HepG2 (cell line): ENCODE measurements around the gene USP38. TPM values are rescaled to one million over a fixed set of nuclear protein-coding genes. Genes with fewer than 3 reads are reported as not detected.
A peak's percentile ranks its signal among the peaks of the same experiment; 100 is the strongest.

Source experiments
- CBX1 ChIP-seq: IDR thresholded peaks from one replicate; pipeline ENCODE4 v1.6.1; 2016; ENCODE audit warnings: antibody characterized with exemption, low read depth
- MYNN ChIP-seq: sonication (generic); formaldehyde crosslinking; IDR thresholded peaks from 2 replicates; pipeline ENCODE4 v1.4.0; 2020; ENCODE audit warnings: mild to moderate bottlenecking, low read depth, missing genetic modification reagents
- POLR2AphosphoS5 ChIP-seq: IDR thresholded peaks from 2 replicates; pipeline ENCODE4 v1.6.1; 2012; ENCODE audit warnings: low read depth, low read length
- RFXANK ChIP-seq: IDR thresholded peaks from 2 replicates; pipeline ENCODE4 v1.6.1; 2016
- RFXAP ChIP-seq: sonication (generic); formaldehyde crosslinking; IDR thresholded peaks from 2 replicates; pipeline ENCODE4 v1.4.0; 2020; ENCODE audit warnings: missing genetic modification reagents, borderline replicate concordance
- TFAP4 ChIP-seq: sonication (generic); IDR thresholded peaks from 2 replicates; pipeline ENCODE4 v1.6.1; 2016; ENCODE audit warnings: low read depth, borderline replicate concordance
- TMF1 ChIP-seq: sonication (generic); formaldehyde crosslinking; IDR thresholded peaks from 2 replicates; pipeline ENCODE4 v1.8.1; 2022; ENCODE audit warnings: low read depth, missing genetic modification reagents
- ZFP41 ChIP-seq: sonication (generic); formaldehyde crosslinking; IDR thresholded peaks from 2 replicates; pipeline ENCODE4 v1.4.0; 2020; ENCODE audit warnings: mild to moderate bottlenecking, missing genetic modification reagents, borderline replicate concordance
- ZNF143 ChIP-seq: sonication (generic); formaldehyde crosslinking; IDR thresholded peaks from 2 replicates; pipeline ENCODE4 v1.4.0; 2020; ENCODE audit warnings: missing genetic modification reagents
- ZNF234 ChIP-seq: sonication (generic); formaldehyde crosslinking; conservative IDR thresholded peaks from 2 replicates; pipeline ENCODE4 v1.5.1; 2020; ENCODE audit warnings: mild to moderate bottlenecking, missing genetic modification reagents
- ZNF263 ChIP-seq: sonication (generic); formaldehyde crosslinking; IDR thresholded peaks from 2 replicates; pipeline ENCODE4 v1.4.0; 2020; ENCODE audit warnings: missing genetic modification reagents
- ZNF274 ChIP-seq: sonication (generic); formaldehyde crosslinking; IDR thresholded peaks from 2 replicates; pipeline ENCODE4 v1.5.1; 2020; ENCODE audit warnings: mild to moderate bottlenecking, missing genetic modification reagents
- ZNF33A ChIP-seq: sonication (generic); formaldehyde crosslinking; IDR thresholded peaks from 2 replicates; pipeline ENCODE4 v1.5.1; 2020; ENCODE audit warnings: missing genetic modification reagents, mild to moderate bottlenecking, moderate library complexity, borderline replicate concordance
- ZNF468 ChIP-seq: sonication (generic); formaldehyde crosslinking; IDR thresholded peaks from 2 replicates; pipeline ENCODE4 v1.8.0; 2022; ENCODE audit warnings: mild to moderate bottlenecking, moderate library complexity, missing genetic modification reagents
- ZNF644 ChIP-seq: IDR thresholded peaks from 2 replicates; pipeline ENCODE4 v1.6.1; 2016; ENCODE audit warnings: low read depth
- ZNF746 ChIP-seq: sonication (generic); formaldehyde crosslinking; IDR thresholded peaks from 2 replicates; pipeline ENCODE4 v1.8.0; 2022; ENCODE audit warnings: mild to moderate bottlenecking, missing genetic modification reagents
- ZNF747 ChIP-seq: sonication (generic); formaldehyde crosslinking; IDR thresholded peaks from 2 replicates; pipeline ENCODE4 v1.8.1; 2023; ENCODE audit warnings: missing genetic modification reagents, mild to moderate bottlenecking, borderline replicate concordance
- ZNF891 ChIP-seq: sonication (generic); formaldehyde crosslinking; IDR thresholded peaks from 2 replicates; pipeline ENCODE4 v1.5.0; 2020; ENCODE audit warnings: mild to moderate bottlenecking, missing genetic modification reagents
- ZSCAN12 ChIP-seq: sonication (generic); formaldehyde crosslinking; IDR thresholded peaks from 2 replicates; pipeline ENCODE4 v1.9.0; 2021; ENCODE audit warnings: mild to moderate bottlenecking, missing genetic modification reagents
- ZSCAN30 ChIP-seq: sonication (generic); formaldehyde crosslinking; IDR thresholded peaks from 2 replicates; pipeline ENCODE4 v1.5.0; 2020; ENCODE audit warnings: mild to moderate bottlenecking, missing genetic modification reagents
- ZXDC ChIP-seq: sonication (generic); formaldehyde crosslinking; IDR thresholded peaks from 2 replicates; pipeline ENCODE4 v1.5.0; 2020; ENCODE audit warnings: mild to moderate bottlenecking, missing genetic modification reagents
- polyA plus RNA-seq, 8 experiments: library from polyadenylated mRNA; depleted of rRNA in 3 of 8; stranded (reverse) in 7 of 8; unstranded in 1 of 8; fragments of >200 nt; fragmentation: Illumina TruSeq in 4 of 8; extraction: Trizol in 4 of 8; gene quantifications; 2 replicates each; pipeline versions ENCODE4 v1.2.1 to v1.2.3, GENCODE V29; 2011 to 2016; ENCODE audit warnings: low read depth in 4 of 8, missing spikeins in 1 of 8, mixed read lengths in 1 of 8; ENCODE audit not compliant: insufficient read depth in 1 of 8
- total RNA-seq, 5 experiments: library from RNA; depleted of rRNA; stranded (reverse); fragments of >200 nt; fragmentation: Illumina TruSeq; extraction: Trizol; gene quantifications; 2 replicates each; pipeline ENCODE4 v1.2.3, GENCODE V29; 2016; ENCODE audit warnings: low read depth in 1 of 5
- TF ChIP-seq, protein P1 (sequence below): sonication (generic); formaldehyde crosslinking; IDR thresholded peaks from 2 replicates; pipeline ENCODE4 v1.4.0; 2020; ENCODE audit warnings: missing genetic modification reagents, borderline replicate concordance
- TF ChIP-seq, protein P2 (sequence below): sonication (generic); formaldehyde crosslinking; IDR thresholded peaks from 2 replicates; pipeline ENCODE4 v1.4.0; 2020; ENCODE audit warnings: mild to moderate bottlenecking, missing genetic modification reagents

Gene USP38
- total and polyA plus RNA-seq, 2 of the 13 experiments (the other 11 are each of a cell fraction or from before 2014, with no cell fraction given): 4.5 to 11.8 TPM

DNA sequence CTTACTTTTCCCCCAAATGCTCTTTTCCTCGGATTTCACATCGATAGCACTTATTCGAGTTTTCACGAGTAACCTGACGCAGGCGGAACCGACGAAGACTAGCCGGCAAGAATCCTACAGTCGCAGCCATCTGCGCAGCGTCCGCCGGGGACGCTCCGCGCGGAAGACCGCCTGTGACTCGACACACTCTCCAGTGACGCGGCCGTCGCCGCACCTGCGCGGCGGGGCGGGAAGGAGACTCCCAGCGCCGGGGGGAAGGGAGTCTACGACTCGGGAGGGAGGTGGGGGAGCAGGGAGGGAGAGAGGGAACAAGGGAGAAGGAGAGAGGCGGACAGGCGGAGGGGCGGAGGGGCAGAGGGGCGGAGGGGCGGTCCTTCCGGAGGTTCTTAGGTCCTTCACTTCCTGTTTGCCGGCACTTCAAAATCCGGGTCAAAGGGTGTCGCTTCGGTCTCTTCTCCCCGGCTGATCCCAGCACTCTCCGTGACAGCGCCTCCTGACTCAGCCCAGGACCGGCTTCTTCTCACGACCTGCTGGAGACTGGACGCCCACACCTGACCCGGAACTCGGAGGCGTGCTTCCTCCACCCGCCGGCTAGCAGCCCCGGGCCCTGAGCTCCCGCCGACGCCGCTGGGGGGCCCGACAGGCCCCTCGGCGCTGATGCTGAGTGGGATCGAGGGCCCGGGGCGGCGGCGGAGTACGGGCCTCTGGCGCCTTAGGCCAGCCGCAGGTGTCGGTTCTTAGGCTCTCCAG, at the start of gene USP38 (continued):
- TF ChIP-seq ZXDC (CRISPR knock-in tag): no peak
- no peak for TF ChIP-seq ZNF234 (CRISPR knock-in tag)
- peak; percentile 56; the same call in 1 of the 2 replicates for TF ChIP-seq RFXAP (CRISPR knock-in tag)
- TF ChIP-seq ZNF263: 0 out of 2 replicates have a peak, but pooled peaks have one; percentile 19
- peak; percentile 73; the same call in 1 of the 2 replicates for TF ChIP-seq ZSCAN12
- TF ChIP-seq ZNF891: no peak; the same call in 1 of the 2 replicates
- TF ChIP-seq ZNF644: no peak
- TF ChIP-seq TMF1 (CRISPR knock-in tag): no peak
- 0 out of 2 replicates have a peak, but pooled peaks have one; percentile 44 for TF ChIP-seq MYNN (CRISPR knock-in tag)
- TF ChIP-seq, protein P1, sequence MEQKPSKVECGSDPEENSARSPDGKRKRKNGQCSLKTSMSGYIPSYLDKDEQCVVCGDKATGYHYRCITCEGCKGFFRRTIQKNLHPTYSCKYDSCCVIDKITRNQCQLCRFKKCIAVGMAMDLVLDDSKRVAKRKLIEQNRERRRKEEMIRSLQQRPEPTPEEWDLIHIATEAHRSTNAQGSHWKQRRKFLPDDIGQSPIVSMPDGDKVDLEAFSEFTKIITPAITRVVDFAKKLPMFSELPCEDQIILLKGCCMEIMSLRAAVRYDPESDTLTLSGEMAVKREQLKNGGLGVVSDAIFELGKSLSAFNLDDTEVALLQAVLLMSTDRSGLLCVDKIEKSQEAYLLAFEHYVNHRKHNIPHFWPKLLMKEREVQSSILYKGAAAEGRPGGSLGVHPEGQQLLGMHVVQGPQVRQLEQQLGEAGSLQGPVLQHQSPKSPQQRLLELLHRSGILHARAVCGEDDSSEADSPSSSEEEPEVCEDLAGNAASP (CRISPR knock-in tag): 0 out of 2 replicates have a peak, but pooled peaks have one; percentile 8
- peak; percentile 89 for TF ChIP-seq POLR2AphosphoS5
- no peak for TF ChIP-seq ZNF747
- TF ChIP-seq, protein P2, sequence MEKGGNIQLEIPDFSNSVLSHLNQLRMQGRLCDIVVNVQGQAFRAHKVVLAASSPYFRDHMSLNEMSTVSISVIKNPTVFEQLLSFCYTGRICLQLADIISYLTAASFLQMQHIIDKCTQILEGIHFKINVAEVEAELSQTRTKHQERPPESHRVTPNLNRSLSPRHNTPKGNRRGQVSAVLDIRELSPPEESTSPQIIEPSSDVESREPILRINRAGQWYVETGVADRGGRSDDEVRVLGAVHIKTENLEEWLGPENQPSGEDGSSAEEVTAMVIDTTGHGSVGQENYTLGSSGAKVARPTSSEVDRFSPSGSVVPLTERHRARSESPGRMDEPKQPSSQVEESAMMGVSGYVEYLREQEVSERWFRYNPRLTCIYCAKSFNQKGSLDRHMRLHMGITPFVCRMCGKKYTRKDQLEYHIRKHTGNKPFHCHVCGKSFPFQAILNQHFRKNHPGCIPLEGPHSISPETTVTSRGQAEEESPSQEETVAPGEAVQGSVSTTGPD (CRISPR knock-in tag): no peak
- TF ChIP-seq TFAP4: no peak
- TF ChIP-seq ZNF274: no peak
- no peak for TF ChIP-seq ZNF143 (CRISPR knock-in tag)
- TF ChIP-seq ZFP41 (CRISPR knock-in tag): no peak
- no peak for TF ChIP-seq RFXANK (CRISPR knock-in tag)
- TF ChIP-seq CBX1: no peak
- no peak for TF ChIP-seq ZSCAN30 (CRISPR knock-in tag)
- TF ChIP-seq ZNF33A (CRISPR knock-in tag): peak; percentile 78; the same call in 1 of the 2 replicates
- no peak for TF ChIP-seq ZNF468 (CRISPR knock-in tag)
- peak; percentile 79; the same call in 1 of the 2 replicates for TF ChIP-seq ZNF746 (CRISPR knock-in tag)
